KMS-11 (cell line): ENCODE results near the gene SMARCD3.

Experiments used
- H2AFZ ChIP-seq: fragments of 200-600 bp; sonication (generic); 2 replicates; pipeline ENCODE4 v1.6.1; 2016; ENCODE audit warnings: antibody characterized with exemption, mixed run types, low read depth
- H3K27ac ChIP-seq: fragments of 200-600 bp; sonication (generic); 2 replicates; pipeline ENCODE4 v1.6.1; 2016; ENCODE audit warnings: mild to moderate bottlenecking, mixed run types
- H3K27me3 ChIP-seq: fragments of 200-600 bp; sonication (generic); 2 replicates; pipeline ENCODE4 v1.6.1; 2017; ENCODE audit warnings: mild to moderate bottlenecking, low read depth, mixed run types, moderate library complexity; ENCODE audit not compliant: insufficient read depth
- H3K36me3 ChIP-seq: fragments of 200-600 bp; sonication (generic); 2 replicates; pipeline ENCODE4 v1.6.1; 2017; ENCODE audit warnings: mild to moderate bottlenecking, mixed run types; ENCODE audit not compliant: insufficient read depth
- H3K4me1 ChIP-seq: fragments of 200-600 bp; sonication (generic); 2 replicates; pipeline ENCODE4 v1.6.1; 2016; ENCODE audit warnings: mild to moderate bottlenecking, low read depth, mixed run types; ENCODE audit not compliant: poor library complexity, severe bottlenecking
- H3K4me2 ChIP-seq: fragments of 200-600 bp; sonication (generic); 2 replicates; pipeline ENCODE4 v1.7.0; 2016; ENCODE audit warnings: mild to moderate bottlenecking, mixed run types
- H3K4me3 ChIP-seq: fragments of 200-600 bp; sonication (generic); IDR thresholded peaks from 2 replicates; pipeline ENCODE4 v1.6.1; 2017; ENCODE audit warnings: low read depth, low read length, mixed read lengths; ENCODE audit not compliant: insufficient read depth
- H3K79me2 ChIP-seq: fragments of 200-600 bp; sonication (generic); 2 replicates; pipeline ENCODE4 v1.6.1; 2016; ENCODE audit warnings: low read depth, mixed run types; ENCODE audit not compliant: insufficient read depth
- H3K9ac ChIP-seq: fragments of 200-600 bp; sonication (generic); 2 replicates; pipeline ENCODE4 v1.6.1; 2016; ENCODE audit warnings: mild to moderate bottlenecking, mixed run types
- H4K20me1 ChIP-seq: fragments of 200-600 bp; sonication (generic); 2 replicates; pipeline ENCODE4 v1.6.1; 2016; ENCODE audit warnings: mild to moderate bottlenecking, mixed run types; ENCODE audit not compliant: insufficient read depth
- TF ChIP-seq, protein P1 (sequence below): fragments of 200-600 bp; sonication (generic); conservative IDR thresholded peaks from 2 replicates; pipeline ENCODE4 v1.6.1; 2017; ENCODE audit warnings: low read depth, mild to moderate bottlenecking, antibody characterized with exemption, low read length, moderate library complexity, mixed read lengths

Gene SMARCD3

DNA sequence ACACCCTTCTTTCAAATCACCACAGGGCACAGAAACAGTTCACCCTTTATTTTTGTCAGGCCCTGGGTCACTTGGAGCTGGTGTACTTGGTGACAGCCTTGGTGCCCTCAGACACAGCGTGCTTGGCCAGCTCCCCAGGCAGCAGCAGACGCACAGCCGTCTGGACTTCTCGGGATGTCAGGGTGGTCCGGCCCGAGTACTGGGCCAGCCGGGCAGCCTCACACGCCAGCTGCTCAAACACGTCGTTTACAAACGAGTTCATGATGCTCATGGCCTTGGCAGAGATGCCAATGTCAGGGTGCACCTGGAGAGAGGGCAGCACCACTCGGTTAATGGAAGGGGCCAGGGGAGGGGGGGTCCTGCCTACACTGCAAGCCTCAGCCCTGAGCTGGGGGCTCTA, 40.7 kb downstream of the SMARCD3 start:
- H2AFZ ChIP-seq, result no peak overlapping the region
- no peaks in the 10 kb centered on the region for H3K79me2 ChIP-seq
- no peak overlapping the region for H3K4me3 ChIP-seq
- H3K4me2 ChIP-seq, result no peak overlapping the region
- no peak overlapping the region for H3K27ac ChIP-seq
- H4K20me1 ChIP-seq, result no peaks in the 10 kb centered on the region
- H3K27me3 ChIP-seq, result peaks cover 51% of the 10 kb centered on the region
- TF ChIP-seq, protein P1, sequence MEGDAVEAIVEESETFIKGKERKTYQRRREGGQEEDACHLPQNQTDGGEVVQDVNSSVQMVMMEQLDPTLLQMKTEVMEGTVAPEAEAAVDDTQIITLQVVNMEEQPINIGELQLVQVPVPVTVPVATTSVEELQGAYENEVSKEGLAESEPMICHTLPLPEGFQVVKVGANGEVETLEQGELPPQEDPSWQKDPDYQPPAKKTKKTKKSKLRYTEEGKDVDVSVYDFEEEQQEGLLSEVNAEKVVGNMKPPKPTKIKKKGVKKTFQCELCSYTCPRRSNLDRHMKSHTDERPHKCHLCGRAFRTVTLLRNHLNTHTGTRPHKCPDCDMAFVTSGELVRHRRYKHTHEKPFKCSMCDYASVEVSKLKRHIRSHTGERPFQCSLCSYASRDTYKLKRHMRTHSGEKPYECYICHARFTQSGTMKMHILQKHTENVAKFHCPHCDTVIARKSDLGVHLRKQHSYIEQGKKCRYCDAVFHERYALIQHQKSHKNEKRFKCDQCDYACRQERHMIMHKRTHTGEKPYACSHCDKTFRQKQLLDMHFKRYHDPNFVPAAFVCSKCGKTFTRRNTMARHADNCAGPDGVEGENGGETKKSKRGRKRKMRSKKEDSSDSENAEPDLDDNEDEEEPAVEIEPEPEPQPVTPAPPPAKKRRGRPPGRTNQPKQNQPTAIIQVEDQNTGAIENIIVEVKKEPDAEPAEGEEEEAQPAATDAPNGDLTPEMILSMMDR, result no peak
- no peaks in the 10 kb centered on the region for H3K36me3 ChIP-seq
- H3K4me1 ChIP-seq, result no peaks in the 10 kb centered on the region
- no peak overlapping the region for H3K9ac ChIP-seq

DNA sequence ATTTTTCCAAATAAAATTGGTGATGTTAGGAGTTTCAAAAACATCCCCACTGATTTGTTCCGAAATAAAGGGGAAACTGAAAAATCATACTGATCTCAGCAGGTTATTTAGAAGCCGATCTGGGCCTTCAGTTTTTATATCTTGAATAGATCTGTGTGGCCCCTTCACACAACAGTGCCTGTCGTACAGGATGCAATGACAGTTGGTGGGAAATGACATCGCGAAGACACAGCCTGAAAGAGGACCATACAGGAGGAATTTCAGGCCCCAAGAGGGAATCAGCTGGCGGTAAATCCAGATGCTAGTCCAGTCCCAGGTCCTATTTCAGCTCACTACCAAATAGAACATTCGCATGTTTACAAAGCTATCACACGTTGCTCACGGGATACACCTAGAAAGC, 41.2 kb downstream of the SMARCD3 start:
- H4K20me1 ChIP-seq, result no peaks in the 10 kb centered on the region
- H3K4me2 ChIP-seq, result no peak overlapping the region
- TF ChIP-seq, protein P1, result no peak
- no peaks in the 10 kb centered on the region for H3K4me1 ChIP-seq
- H3K4me3 ChIP-seq, result no peak overlapping the region
- H3K79me2 ChIP-seq, result no peaks in the 10 kb centered on the region
- H3K27ac ChIP-seq, result no peak overlapping the region
- no peaks in the 10 kb centered on the region for H3K36me3 ChIP-seq
- H3K9ac ChIP-seq, result no peak overlapping the region
- peaks cover 56% of the 10 kb centered on the region for H3K27me3 ChIP-seq
- H2AFZ ChIP-seq, result no peak overlapping the region

DNA sequence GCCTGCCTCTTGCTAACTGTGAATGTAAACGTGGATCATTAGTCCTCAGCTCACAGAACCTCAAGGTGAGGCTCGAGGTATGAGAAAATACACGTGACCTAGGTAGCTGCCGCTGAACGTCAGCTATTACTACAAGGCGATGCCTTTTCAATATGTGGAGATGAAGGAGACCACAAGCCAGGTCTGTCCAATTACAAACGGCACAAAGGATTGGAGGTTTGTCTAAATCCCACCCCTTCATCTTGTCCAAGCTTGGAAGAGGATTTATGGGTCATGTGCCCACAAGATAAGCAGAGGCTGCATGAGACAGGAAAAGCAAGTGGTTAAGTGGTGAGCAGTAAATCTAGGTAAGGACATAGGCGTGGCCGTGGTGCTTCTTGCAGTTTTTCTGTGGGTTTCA, 41.6 kb downstream of the SMARCD3 start:
- no peak overlapping the region for H3K9ac ChIP-seq
- H3K4me3 ChIP-seq, result no peak overlapping the region
- H3K36me3 ChIP-seq, result no peaks in the 10 kb centered on the region
- no peak overlapping the region for H2AFZ ChIP-seq
- H3K27ac ChIP-seq, result no peak overlapping the region
- no peaks in the 10 kb centered on the region for H3K79me2 ChIP-seq
- H3K27me3 ChIP-seq, result peaks cover 60% of the 10 kb centered on the region
- H3K4me2 ChIP-seq, result no peak overlapping the region
- no peaks in the 10 kb centered on the region for H4K20me1 ChIP-seq
- TF ChIP-seq, protein P1, result no peak
- no peaks in the 10 kb centered on the region for H3K4me1 ChIP-seq

DNA sequence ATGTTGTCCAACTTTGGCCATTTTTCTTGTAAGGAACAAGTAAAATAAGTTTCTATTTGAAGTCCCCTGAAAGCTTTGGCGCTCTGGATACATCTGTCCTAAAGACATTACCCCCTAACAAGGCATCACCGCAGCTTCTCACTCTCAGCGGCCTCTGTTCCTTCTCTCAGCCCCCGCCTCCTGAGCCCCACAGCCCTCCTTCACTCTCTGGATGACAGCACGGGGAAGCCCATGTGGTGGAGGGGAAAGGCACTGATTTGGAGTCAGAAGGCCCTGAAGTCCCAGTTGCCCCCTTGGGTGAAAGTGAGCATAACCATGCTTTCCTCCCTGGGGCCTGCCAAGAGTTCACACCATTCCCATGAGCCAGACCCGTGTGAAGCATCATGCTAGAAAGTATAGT, 42.8 kb downstream of the SMARCD3 start:
- H3K4me1 ChIP-seq, result no peaks in the 10 kb centered on the region
- TF ChIP-seq, protein P1, result no peak
- no peak overlapping the region for H3K4me2 ChIP-seq
- peaks cover 71% of the 10 kb centered on the region for H3K27me3 ChIP-seq
- no peak overlapping the region for H3K27ac ChIP-seq
- H3K79me2 ChIP-seq, result no peaks in the 10 kb centered on the region
- no peaks in the 10 kb centered on the region for H3K36me3 ChIP-seq
- H3K4me3 ChIP-seq, result no peak overlapping the region
- no peak overlapping the region for H2AFZ ChIP-seq
- H3K9ac ChIP-seq, result no peak overlapping the region
- no peaks in the 10 kb centered on the region for H4K20me1 ChIP-seq
